ENCODE measurements around the gene IL15RA.
"Not testable (repeated sequence)": the region's sequence is repeated elsewhere in the genome, so short reads cannot be mapped to it uniquely, and the experiment has no call there.

Gene IL15RA

DNA sequence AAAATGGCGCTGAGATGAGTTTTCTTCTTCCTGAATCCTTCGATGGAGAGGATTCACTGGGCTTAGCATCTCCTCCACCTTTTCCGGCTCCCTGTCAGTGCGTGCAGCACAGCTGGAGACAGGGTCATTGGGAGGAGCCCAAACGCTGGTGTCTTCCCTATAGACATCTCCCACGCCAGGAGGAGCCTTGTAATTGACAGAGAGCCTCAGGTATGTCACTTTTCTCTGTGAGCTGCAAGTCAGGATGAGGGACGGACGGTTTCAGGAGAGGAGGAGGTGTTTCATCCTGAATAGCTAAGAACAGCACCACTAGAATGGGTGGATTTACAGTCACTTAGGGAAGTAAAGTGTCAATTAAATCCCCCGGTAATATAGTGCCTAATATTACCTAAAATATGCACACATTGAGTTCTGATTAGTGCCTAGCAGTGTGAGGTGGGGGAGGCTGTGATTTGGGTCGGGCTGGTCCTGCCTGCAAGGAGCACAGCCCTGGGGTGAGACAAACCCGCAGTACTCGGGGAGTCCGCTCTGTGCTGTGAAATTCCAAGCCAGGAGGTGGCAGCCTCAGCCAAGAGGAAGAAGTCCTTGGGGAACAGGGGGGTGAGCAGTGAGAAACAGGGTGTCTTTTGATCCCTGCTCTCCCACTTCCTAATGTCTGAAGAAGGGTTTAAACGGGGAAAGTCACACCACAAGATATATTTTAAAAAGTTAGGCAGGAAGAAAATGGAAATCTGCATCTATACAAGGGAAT lies 28.2 kb downstream of the IL15RA start:
- H3K4me3 ChIP-seq (ENCODE audit: extremely low read depth, insufficient read depth, low read length, poor library complexity, severe bottlenecking): no peak overlapping the region
- no peaks in the 10 kb centered on the region for H3K36me3 ChIP-seq (ENCODE audit: control insufficient read depth, insufficient read depth, low read length)
- no peak overlapping the region for H3K27ac ChIP-seq (ENCODE audit: low read depth, low read length, severe bottlenecking)
- H3K4me1 ChIP-seq (ENCODE audit: control insufficient read depth, insufficient read depth, low read length, poor library complexity, severe bottlenecking): peaks cover 11% of the 10 kb centered on the region
- H3K9me3 ChIP-seq (ENCODE audit: control insufficient read depth, low read length): no peaks in the 10 kb centered on the region
- WGBS, 2 experiments (ENCODE audit: insufficient coverage in 2 of 2): 54 to 71% methylated on average over 8 to 10 of the region's 14 CpGs

DNA sequence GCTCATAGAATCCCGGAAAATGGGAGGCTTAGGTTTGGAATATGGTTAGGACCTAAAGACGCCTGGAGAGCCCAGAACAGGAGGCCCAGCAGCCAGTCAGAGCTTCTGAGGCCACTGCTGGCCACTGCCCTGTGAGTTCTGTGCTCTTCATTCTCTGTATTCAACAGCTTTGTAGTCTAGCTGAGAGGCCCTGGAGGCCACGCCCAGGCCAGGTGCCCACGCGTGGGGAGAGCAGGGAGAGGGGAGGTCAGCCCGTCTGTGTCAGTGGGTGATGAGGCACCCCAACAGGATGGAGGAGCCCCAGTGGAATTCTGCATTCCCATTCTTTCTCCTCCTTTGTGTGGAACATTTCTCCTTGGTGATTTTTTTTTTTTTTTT lies 29.1 kb downstream of the IL15RA start:
- H3K4me1 ChIP-seq (ENCODE audit: control insufficient read depth, insufficient read depth, low read length, poor library complexity, severe bottlenecking): peaks cover 11% of the 10 kb centered on the region
- H3K9me3 ChIP-seq (ENCODE audit: control insufficient read depth, low read length): no peaks in the 10 kb centered on the region
- no peak overlapping the region for H3K27ac ChIP-seq (ENCODE audit: low read depth, low read length, severe bottlenecking)
- H3K36me3 ChIP-seq (ENCODE audit: control insufficient read depth, insufficient read depth, low read length): no peaks in the 10 kb centered on the region
- H3K4me3 ChIP-seq (ENCODE audit: extremely low read depth, insufficient read depth, low read length, poor library complexity, severe bottlenecking): no peak overlapping the region
- 88 to 91% methylated on average over 5 to 6 of the region's 6 CpGs for WGBS, 2 experiments (ENCODE audit: insufficient coverage in 2 of 2)

DNA sequence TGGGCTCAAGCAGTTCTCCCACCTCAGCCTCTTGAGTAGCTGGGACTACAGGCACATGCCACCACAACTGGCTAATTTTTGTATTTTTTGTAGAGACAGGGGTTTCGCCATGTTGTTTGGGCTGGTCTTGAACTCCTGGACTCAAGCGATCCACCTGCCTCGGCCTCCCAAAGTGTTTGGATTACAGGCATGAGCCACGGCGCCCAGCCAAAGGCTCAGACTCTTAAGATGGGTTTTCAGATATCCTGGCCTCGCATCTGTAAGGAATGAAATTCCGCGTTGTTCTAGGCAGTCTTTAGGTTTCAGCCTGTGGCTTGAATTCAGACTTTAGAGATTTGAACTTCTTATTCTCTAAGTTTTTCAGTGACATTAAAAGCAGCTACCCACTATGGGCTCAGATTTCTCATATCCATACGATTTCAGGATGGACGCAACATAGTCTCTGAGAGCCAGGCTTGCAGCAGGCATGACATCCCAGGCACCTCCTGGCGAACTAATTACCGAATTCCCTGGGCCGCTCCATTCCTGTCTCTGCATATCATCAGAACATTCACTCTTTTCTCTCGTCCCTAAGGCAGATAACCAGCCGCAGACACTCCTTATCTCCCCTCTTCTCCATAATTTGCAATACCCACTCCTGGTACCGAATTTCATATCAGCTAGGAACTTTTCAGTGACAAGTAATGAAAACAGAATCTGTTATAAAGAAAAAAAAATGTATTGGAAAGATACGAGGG lies 29.7 kb downstream of the IL15RA start:
- Histone ChIP-seq H3K9me3 (ENCODE audit: control insufficient read depth, low read length) (no peaks in the 10 kb centered on the region), H3K27ac (ENCODE audit: low read depth, low read length, severe bottlenecking) (no peak overlapping the region), H3K36me3 (ENCODE audit: control insufficient read depth, insufficient read depth, low read length) (no peaks in the 10 kb centered on the region), H3K4me1 (ENCODE audit: control insufficient read depth, insufficient read depth, low read length, poor library complexity, severe bottlenecking) (peaks cover 11% of the 10 kb centered on the region), H3K4me3 (ENCODE audit: extremely low read depth, insufficient read depth, low read length, poor library complexity, severe bottlenecking) (no peak overlapping the region)
- WGBS, 2 experiments (ENCODE audit: insufficient coverage in 2 of 2): 87 to 88% methylated on average over 14 of the region's 17 CpGs

DNA sequence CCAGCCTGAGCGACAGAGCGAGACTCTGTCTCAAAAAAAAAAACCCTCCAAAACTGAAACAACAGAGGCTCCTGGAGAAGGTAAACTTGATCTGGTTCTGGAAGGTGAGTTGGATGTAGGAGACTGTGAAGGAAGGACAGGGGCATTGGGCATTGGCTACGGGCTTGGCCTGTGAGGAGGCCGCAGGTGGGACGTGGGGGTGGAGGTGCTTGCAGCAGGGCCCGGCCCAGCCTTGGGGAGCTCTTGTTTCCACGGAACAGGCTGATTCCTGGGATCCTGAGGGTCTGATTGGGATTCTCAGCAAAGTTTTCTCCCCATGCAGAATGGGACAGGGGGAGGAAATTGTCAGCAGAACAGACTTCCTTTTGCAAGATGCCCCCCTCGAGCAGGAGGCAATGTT lies 30.6 kb downstream of the IL15RA start:
- no peak overlapping the region for H3K27ac ChIP-seq (ENCODE audit: low read depth, low read length, severe bottlenecking)
- H3K9me3 ChIP-seq (ENCODE audit: control insufficient read depth, low read length): no peaks in the 10 kb centered on the region
- WGBS, 2 experiments (ENCODE audit: insufficient coverage in 2 of 2): 75 to 90% methylated on average over 6 of the region's 8 CpGs
- H3K4me1 ChIP-seq (ENCODE audit: control insufficient read depth, insufficient read depth, low read length, poor library complexity, severe bottlenecking): peaks cover 11% of the 10 kb centered on the region
- no peaks in the 10 kb centered on the region for H3K36me3 ChIP-seq (ENCODE audit: control insufficient read depth, insufficient read depth, low read length)
- no peak overlapping the region for H3K4me3 ChIP-seq (ENCODE audit: extremely low read depth, insufficient read depth, low read length, poor library complexity, severe bottlenecking)

DNA sequence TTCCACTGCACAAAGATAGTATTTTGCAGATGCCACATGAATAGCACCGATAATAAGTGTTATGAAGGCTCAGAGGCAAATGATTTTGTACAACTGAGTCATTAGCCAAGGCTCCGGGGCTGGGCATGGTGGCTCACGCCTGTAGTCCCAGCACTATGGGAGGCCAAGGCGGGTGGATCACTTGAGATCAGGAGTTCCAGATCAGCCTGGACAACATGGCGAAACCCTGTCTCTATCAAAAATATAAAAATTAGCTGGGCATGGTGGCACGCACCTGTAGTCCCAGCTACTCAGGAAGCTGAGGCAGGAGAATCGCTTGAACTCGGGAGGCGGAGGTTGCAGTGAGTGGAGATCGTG lies 30.9 kb downstream of the IL15RA start:
- H3K9me3 ChIP-seq (ENCODE audit: control insufficient read depth, low read length); H3K4me3 ChIP-seq (ENCODE audit: extremely low read depth, insufficient read depth, low read length, poor library complexity, severe bottlenecking); H3K27ac ChIP-seq (ENCODE audit: low read depth, low read length, severe bottlenecking); H3K36me3 ChIP-seq (ENCODE audit: control insufficient read depth, insufficient read depth, low read length): not testable (repeated sequence)
- H3K4me1 ChIP-seq (ENCODE audit: control insufficient read depth, insufficient read depth, low read length, poor library complexity, severe bottlenecking): peaks cover 11% of the 10 kb centered on the region
- whole genome bisulfite sequencing, 2 experiments (ENCODE audit: insufficient coverage in 2 of 2): 94 to 97% methylated on average over 7 to 9 of the region's 10 CpGs

DNA sequence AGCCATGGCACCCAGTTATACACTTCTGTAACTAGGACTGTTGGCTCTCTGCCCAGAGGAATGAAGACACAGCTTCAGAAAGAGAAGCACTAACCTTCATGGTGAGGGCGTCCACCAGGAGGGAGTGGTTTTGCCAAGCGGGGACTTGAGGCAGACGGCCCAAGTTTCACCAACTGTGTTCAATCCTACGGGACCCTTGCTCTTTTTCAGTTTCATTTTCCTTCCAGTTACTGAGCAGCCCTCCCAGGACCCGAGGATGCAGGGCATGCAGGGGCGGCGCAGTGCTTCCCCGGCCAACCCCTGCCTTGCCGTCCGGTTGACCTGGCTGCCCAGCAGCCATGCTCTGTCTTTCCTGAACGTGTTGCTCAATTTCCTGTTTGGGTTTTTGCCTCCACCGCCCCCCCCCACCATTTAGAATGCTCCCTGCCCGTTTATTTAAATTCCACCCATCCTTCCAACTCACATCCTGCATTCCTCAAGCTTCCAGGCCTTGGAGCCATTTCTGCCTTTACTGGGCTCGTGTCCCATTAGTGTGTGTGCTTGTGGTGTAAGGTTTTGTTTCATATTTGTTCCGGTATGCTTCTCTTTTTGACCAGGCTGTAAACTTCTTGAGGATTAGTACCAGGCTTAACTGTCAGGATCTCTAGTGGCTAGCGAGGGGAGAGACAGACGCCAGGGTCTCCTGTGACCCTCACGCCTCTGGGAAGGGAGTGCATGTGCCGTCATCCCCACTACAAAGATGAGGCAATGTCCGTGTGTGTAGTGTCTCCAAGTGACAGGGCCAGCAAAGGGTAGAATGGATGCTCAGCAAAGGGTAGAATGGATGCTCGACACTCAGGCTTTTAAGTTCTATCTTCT lies 31.6 kb downstream of the IL15RA start:
- Histone ChIP-seq H3K4me3 (ENCODE audit: extremely low read depth, insufficient read depth, low read length, poor library complexity, severe bottlenecking) (no peak overlapping the region), H3K4me1 (ENCODE audit: control insufficient read depth, insufficient read depth, low read length, poor library complexity, severe bottlenecking) (peaks cover 11% of the 10 kb centered on the region), H3K27ac (ENCODE audit: low read depth, low read length, severe bottlenecking) (no peak overlapping the region), H3K36me3 (ENCODE audit: control insufficient read depth, insufficient read depth, low read length) (no peaks in the 10 kb centered on the region), H3K9me3 (ENCODE audit: control insufficient read depth, low read length) (no peaks in the 10 kb centered on the region)
- WGBS, 2 experiments (ENCODE audit: insufficient coverage in 2 of 2): 82 to 89% methylated on average over 15 to 18 of the region's 21 CpGs

DNA sequence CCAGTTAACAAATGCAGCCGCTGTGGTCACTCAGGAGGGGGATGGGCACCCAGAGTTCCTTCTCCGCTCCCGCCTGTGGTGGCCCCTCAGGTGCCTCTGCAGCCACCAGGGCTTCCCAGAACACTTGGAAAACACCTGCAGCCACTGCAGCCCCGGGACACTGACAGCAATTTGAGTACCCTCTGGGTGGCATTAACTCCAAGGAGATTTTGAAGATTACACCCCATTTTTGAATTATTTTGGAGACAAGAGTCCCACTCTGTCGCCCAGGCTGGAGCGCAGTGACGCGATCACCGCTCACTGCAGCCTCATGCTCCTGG lies 32.2 kb downstream of the IL15RA start:
- Histone ChIP-seq H3K9me3 (ENCODE audit: control insufficient read depth, low read length) (no peaks in the 10 kb centered on the region), H3K4me3 (ENCODE audit: extremely low read depth, insufficient read depth, low read length, poor library complexity, severe bottlenecking) (no peak overlapping the region), H3K4me1 (ENCODE audit: control insufficient read depth, insufficient read depth, low read length, poor library complexity, severe bottlenecking) (peaks cover 11% of the 10 kb centered on the region), H3K27ac (ENCODE audit: low read depth, low read length, severe bottlenecking) (no peak overlapping the region), H3K36me3 (ENCODE audit: control insufficient read depth, insufficient read depth, low read length) (no peaks in the 10 kb centered on the region)
- WGBS, 2 experiments (ENCODE audit: insufficient coverage in 2 of 2): 81 to 93% methylated on average over 5 to 9 of the region's 9 CpGs

DNA sequence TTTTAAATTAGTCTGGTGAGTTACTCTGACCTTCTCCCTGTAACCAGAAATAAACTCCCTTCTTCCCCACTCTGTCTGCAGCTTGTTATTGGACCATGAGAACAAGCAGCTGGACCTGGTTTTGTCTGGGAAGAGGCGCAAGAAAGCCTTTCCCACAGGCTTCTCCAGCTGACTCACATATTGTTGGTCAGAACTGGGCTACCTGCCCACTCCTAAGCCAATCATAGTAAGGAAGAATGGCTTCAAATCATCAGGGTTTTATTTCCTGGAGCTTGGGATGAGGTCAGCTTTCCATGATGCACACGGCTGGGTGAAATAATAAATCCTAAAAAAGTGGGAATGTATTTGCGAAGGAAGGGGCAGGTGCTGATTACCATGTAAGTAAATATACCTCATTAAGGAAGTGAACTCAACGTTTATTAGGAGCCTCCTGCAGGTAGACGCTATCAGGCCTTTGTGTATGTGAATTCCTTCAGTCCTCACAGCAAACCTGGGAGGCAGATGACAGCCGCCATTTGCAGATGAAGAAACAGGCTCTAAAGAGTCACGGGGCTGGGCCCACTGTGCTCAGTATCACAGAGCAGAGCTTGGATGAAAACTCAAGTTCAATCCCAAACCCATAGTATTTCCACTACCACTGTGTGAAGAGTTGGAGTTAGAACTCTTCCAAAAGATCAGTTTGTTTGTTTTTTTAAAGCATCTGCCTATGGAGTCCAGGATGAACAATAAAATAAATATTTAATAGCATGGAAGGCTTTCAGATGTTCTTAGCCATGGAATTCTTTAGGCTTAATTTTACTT lies 32.8 kb downstream of the IL15RA start:
- no peak overlapping the region for H3K27ac ChIP-seq (ENCODE audit: low read depth, low read length, severe bottlenecking)
- peaks cover 11% of the 10 kb centered on the region for H3K4me1 ChIP-seq (ENCODE audit: control insufficient read depth, insufficient read depth, low read length, poor library complexity, severe bottlenecking)
- WGBS, 2 experiments (ENCODE audit: insufficient coverage in 2 of 2): 63 to 75% methylated on average over 3 to 5 of the region's 7 CpGs
- no peaks in the 10 kb centered on the region for H3K36me3 ChIP-seq (ENCODE audit: control insufficient read depth, insufficient read depth, low read length)
- no peaks in the 10 kb centered on the region for H3K9me3 ChIP-seq (ENCODE audit: control insufficient read depth, low read length)
- no peak overlapping the region for H3K4me3 ChIP-seq (ENCODE audit: extremely low read depth, insufficient read depth, low read length, poor library complexity, severe bottlenecking)

DNA sequence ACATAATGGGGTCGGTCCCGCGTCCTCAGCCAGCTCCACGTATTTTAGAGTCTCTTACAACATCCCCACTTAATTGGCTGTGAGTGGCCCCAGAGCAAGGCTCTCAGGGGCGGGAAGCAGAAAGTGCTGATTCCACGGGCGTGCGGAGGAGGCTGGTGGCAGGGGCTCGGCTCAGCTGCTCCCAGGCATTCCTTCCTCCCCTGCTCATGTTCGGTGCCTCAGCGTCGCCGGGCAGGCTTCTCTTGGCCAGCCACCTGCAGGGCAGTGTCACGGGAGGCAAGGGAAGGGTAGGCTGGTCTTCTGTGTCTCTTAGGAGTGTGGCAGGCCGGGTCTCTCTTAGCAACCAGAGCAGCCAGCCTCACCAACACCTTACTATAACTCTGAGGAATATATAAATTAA lies 33.8 kb downstream of the IL15RA start:
- WGBS, 2 experiments (ENCODE audit: insufficient coverage in 2 of 2): 73 to 86% methylated on average over 7 to 9 of the region's 15 CpGs
- peaks cover 7% of the 10 kb centered on the region for H3K36me3 ChIP-seq (ENCODE audit: control insufficient read depth, insufficient read depth, low read length)
- peaks cover 11% of the 10 kb centered on the region for H3K4me1 ChIP-seq (ENCODE audit: control insufficient read depth, insufficient read depth, low read length, poor library complexity, severe bottlenecking)
- no peaks in the 10 kb centered on the region for H3K9me3 ChIP-seq (ENCODE audit: control insufficient read depth, low read length)
- no peak overlapping the region for H3K27ac ChIP-seq (ENCODE audit: low read depth, low read length, severe bottlenecking)
- H3K4me3 ChIP-seq (ENCODE audit: extremely low read depth, insufficient read depth, low read length, poor library complexity, severe bottlenecking): no peak overlapping the region

DNA sequence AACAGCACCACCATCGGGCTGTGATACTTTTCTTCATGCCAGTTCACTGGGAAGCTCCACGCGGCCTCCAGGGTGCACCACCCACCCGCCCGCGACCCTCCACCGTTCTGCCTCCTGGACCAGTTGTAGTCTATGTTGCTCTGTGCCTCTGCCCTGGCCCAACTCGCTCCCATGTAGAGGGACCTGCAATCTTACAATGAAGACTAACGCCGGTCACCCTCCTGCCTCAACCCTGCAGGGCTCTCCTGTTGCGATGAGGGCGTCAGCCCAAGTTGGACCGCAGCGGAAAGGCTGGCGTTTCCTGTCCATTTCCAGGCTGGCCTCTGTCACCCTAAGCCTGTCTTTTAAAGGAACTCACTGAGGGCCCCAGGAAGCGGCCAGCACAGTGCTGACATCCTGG lies 34.9 kb downstream of the IL15RA start:
- Histone ChIP-seq H3K9me3 (ENCODE audit: control insufficient read depth, low read length) (no peaks in the 10 kb centered on the region), H3K4me1 (ENCODE audit: control insufficient read depth, insufficient read depth, low read length, poor library complexity, severe bottlenecking) (peaks cover 11% of the 10 kb centered on the region), H3K36me3 (ENCODE audit: control insufficient read depth, insufficient read depth, low read length) (peaks cover 17% of the 10 kb centered on the region), H3K27ac (ENCODE audit: low read depth, low read length, severe bottlenecking) (no peak overlapping the region), H3K4me3 (ENCODE audit: extremely low read depth, insufficient read depth, low read length, poor library complexity, severe bottlenecking) (no peak overlapping the region)
- WGBS, 2 experiments (ENCODE audit: insufficient coverage in 2 of 2): 92 to 96% methylated on average over 13 to 15 of the region's 16 CpGs
